Measurements from ENCODE around the gene NFE2L3. TPM values are rescaled to one million over a fixed set of nuclear protein-coding genes. Genes with fewer than 3 reads are reported as not detected.

The NFE2L3 gene
- total and polyA plus RNA-seq, 9 of the 15 experiments (the other 6 are each of a cell fraction or from before 2014, with no cell fraction given), result 2.9 to 16.9 (median 12.4) TPM

DNA sequence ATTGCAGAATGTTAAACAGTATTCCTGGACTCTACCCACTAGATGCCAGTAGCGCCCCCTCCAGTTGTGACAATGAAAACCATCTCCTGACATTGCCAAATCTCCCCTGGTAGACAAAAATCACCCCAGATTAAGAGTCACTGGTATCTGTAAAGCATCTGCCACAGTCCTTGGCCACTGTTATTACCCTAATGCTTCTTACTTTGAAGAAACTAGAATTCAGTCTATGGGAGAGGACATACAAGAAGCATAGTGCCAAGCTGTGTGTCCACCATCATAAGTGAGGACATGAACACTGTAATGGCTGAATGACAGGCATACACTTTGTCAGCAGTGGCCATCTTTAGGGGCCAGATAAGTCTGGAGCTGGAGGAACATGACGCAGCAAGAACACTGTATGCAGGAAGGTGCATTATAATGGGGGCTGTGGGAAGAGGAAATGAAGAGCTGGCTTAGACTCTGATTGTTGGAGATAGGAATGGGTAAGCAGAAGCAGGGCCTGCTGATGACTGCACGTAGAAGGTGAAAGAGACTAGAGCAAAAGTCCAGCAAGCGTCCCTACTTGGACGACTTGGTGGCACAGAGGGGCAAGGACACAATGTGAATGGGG lies 82.0 kb downstream of the NFE2L3 start (continued):
- TF ChIP-seq, protein P1, sequence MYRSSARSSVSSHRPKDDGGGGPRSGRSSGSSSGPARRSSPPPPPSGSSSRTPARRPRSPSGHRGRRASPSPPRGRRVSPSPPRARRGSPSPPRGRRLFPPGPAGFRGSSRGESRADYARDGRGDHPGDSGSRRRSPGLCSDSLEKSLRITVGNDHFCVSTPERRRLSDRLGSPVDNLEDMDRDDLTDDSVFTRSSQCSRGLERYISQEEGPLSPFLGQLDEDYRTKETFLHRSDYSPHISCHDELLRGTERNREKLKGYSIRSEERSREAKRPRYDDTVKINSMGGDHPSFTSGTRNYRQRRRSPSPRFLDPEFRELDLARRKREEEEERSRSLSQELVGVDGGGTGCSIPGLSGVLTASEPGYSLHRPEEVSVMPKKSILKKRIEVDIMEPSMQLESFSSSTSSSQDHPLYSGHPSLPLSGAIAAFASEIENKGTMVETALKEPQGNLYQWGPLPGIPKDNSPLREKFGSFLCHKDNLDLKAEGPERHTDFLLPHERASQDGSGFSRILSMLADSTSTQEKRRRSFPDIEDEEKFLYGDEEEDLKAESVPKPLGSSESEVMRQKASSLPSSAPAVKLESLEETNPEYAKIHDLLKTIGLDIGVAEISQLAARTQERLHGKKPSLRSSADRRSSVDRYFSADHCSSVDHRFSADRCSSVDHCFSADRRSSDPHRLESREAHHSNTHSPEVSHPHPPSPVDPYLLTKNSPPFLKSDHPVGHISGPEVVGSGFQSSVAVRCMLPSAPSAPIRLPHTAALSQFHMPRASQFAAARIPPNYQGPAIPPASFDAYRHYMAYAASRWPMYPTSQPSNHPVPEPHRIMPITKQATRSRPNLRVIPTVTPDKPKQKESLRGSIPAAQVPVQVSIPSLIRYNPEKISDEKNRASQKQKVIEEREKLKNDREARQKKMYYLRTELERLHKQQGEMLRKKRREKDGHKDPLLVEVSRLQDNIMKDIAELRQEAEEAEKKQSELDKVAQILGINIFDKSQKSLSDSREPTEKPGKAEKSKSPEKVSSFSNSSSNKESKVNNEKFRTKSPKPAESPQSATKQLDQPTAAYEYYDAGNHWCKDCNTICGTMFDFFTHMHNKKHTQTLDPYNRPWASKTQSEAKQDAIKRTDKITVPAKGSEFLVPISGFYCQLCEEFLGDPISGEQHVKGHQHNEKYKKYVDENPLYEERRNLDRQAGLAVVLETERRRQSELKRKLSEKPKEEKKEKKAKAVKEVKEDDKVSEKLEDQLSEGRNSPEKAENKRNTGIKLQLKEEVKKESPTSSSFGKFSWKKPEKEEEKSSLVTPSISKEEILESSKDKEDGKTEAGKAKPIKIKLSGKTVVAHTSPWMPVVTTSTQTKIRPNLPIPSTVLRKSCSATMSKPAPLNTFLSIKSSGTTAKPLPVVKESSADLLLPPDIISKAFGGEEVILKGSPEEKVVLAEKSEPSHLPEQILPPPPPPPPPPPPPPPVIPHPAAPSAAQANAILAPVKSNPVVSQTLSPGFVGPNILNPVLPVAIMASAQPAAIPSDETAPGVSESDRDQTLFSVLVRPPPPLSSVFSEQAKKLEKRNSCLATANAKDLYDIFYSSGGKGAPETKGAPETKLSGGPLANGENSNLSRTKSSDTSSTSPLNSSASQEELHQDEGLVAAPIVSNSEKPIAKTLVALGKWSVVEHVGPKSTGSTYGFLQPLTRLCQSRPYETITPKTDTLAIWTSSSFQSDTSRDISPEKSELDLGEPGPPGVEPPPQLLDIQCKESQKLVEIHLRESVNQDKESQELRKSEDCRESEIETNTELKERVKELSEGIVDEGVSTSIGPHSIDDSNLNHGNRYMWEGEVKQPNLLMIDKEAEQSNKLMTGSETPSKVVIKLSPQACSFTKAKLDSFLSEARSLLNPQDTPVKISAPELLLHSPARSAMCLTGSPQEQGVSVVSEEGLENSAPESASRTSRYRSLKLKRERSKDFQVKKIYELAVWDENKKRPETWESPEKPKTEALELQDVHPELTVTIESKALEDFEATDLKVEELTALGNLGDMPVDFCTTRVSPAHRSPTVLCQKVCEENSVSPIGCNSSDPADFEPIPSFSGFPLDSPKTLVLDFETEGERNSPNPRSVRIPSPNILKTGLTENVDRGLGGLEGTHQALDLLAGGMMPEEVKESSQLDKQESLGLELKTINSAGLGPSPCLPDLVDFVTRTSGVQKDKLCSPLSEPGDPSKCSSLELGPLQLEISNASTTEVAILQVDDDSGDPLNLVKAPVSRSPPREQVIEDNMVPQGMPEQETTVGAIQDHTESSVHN (IDR thresholded peaks at IDR 0.05; ENCODE audit: borderline replicate concordance in 1 of 2, low read depth in 1 of 2), result peak in 1 of 2 experiments; percentile 45; a peak in 1 of 4 replicates
- TF ChIP-seq ZNF766 (CRISPR knock-in tag; conservative IDR thresholded peaks at IDR 0.05) (peak; percentile 89), NR2F6 (CRISPR knock-in tag; IDR thresholded peaks at IDR 0.05) (no peak), MYBL2 (IDR thresholded peaks at IDR 0.05; ENCODE audit: low read depth) (no peak), MYBL2 (CRISPR knock-in tag; IDR thresholded peaks at IDR 0.05; ENCODE audit: borderline replicate concordance) (no peak), ZNF239 (CRISPR knock-in tag; IDR thresholded peaks at IDR 0.05) (peak; percentile 80), ARNT (IDR thresholded peaks at IDR 0.05) (peak; percentile 25 to 87; a peak in 1 of 4 replicates), GATA2 (CRISPR knock-in tag; IDR thresholded peaks at IDR 0.05) (peak; percentile 89), ZNF77 (CRISPR knock-in tag; IDR thresholded peaks at IDR 0.05) (no peak)
- TF ChIP-seq, protein P2, sequence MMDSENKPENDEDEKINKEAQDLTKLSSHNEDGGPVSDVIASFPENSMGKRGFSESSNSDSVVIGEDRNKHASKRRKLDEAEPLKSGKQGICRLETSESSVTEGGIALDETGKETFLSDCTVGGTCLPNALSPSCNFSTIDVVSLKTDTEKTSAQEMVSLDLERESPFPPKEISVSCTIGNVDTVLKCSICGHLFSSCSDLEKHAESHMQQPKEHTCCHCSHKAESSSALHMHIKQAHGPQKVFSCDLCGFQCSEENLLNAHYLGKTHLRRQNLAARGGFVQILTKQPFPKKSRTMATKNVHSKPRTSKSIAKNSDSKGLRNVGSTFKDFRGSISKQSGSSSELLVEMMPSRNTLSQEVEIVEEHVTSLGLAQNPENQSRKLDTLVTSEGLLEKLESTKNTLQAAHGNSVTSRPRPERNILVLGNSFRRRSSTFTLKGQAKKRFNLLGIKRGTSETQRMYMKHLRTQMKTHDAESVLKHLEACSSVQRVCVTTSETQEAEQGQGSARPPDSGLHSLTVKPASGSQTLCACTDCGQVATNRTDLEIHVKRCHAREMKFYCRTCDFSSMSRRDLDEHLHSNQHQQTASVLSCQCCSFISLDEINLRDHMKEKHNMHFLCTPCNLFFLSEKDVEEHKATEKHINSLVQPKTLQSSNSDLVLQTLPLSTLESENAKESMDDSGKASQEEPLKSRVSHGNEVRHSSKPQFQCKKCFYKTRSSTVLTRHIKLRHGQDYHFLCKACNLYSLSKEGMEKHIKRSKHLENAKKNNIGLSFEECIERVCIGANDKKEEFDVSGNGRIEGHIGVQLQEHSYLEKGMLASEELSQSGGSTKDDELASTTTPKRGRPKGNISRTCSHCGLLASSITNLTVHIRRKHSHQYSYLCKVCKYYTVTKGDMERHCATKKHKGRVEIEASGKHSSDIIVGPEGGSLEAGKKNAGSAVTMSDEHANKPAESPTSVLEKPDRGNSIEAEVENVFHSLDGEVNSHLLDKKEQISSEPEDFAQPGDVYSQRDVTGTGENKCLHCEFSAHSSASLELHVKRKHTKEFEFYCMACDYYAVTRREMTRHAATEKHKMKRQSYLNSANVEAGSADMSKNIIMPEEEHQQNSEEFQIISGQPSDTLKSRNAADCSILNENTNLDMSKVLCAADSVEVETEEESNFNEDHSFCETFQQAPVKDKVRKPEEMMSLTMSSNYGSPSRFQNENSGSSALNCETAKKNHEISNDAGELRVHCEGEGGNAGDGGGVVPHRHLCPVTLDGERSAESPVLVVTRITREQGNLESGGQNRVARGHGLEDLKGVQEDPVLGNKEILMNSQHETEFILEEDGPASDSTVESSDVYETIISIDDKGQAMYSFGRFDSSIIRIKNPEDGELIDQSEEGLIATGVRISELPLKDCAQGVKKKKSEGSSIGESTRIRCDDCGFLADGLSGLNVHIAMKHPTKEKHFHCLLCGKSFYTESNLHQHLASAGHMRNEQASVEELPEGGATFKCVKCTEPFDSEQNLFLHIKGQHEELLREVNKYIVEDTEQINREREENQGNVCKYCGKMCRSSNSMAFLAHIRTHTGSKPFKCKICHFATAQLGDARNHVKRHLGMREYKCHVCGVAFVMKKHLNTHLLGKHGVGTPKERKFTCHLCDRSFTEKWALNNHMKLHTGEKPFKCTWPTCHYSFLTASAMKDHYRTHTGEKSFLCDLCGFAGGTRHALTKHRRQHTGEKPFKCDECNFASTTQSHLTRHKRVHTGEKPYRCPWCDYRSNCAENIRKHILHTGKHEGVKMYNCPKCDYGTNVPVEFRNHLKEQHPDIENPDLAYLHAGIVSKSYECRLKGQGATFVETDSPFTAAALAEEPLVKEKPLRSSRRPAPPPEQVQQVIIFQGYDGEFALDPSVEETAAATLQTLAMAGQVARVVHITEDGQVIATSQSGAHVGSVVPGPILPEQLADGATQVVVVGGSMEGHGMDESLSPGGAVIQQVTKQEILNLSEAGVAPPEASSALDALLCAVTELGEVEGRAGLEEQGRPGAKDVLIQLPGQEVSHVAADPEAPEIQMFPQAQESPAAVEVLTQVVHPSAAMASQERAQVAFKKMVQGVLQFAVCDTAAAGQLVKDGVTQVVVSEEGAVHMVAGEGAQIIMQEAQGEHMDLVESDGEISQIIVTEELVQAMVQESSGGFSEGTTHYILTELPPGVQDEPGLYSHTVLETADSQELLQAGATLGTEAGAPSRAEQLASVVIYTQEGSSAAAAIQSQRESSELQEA (IDR thresholded peaks at IDR 0.05; ENCODE audit: low read depth), result no peak
- TF ChIP-seq, protein P3, sequence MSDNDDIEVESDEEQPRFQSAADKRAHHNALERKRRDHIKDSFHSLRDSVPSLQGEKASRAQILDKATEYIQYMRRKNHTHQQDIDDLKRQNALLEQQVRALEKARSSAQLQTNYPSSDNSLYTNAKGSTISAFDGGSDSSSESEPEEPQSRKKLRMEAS (CRISPR knock-in tag; IDR thresholded peaks at IDR 0.05), result no peak
